ENCODE data around the gene RGMA. TPM values are rescaled to one million over a fixed set of nuclear protein-coding genes. Genes with fewer than 3 reads are reported as not detected.

Gene RGMA
- total and polyA plus RNA-seq, 10 of the 15 experiments (the other 5 are each of a cell fraction or from before 2014, with no cell fraction given) = not detected

DNA sequence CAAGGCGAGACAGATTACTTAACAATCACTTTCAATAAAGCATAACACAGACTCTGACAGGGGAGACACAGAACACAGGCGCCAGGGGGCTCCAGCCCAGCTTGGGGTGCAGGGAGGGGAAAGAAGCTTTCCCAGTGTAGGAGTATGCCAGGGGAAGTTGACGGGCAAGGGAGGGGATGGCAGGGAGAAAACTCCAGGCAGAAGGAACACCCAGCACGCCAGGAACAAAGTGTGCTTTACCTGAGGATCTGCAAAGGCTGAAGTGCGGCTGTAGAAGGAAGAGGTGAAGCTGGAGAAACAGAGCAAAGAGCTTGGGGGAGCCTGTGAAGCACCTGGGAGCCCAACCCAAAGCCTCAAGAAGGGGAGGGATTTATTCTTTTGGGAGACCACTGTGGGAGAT, 12.1 kb downstream of the RGMA start:
- CTCF ChIA-PET = interaction anchor here (0.7 to 4.1 kb wide), 3 partner anchors 11 to 905 kb away, joined by 3 to 19 read pairs (median 4); no protein-coding TSS in a partner anchor
- in situ Hi-C loops (cut with MboI) (no loop called here), intact Hi-C loops (cut with micrococcal nuclease; ENCODE audit: unreplicated experiment) (no loop called here)
- Histone ChIP-seq H3K36me3 (ENCODE audit: control insufficient read depth in 2 of 2, insufficient read depth in 2 of 2, low read length in 1 of 2) (no peaks in the 10 kb centered on the region), H3K27ac (ENCODE audit: control insufficient read depth, insufficient read depth) (no peak overlapping the region), H3K9me3 (replicated peaks; ENCODE audit: control insufficient read depth, insufficient read depth, low read length) (no peaks in the 10 kb centered on the region), H3K27me3 (replicated peaks in 1 of 2; ENCODE audit: control insufficient read depth in 2 of 2, insufficient read depth in 2 of 2, low read length in 1 of 2) (peaks cover 8 to 18% of the 10 kb centered on the region in 2 experiments), H3K79me2 (ENCODE audit: control insufficient read depth, insufficient read depth, low read length) (no peaks in the 10 kb centered on the region), H3K4me2 (ENCODE audit: control insufficient read depth, insufficient read depth) (no peak overlapping the region), H3K4me1 (ENCODE audit: control insufficient read depth, insufficient read depth, low read length) (no peaks in the 10 kb centered on the region), H4K20me1 (ENCODE audit: control insufficient read depth, insufficient read depth) (no peaks in the 10 kb centered on the region), H3K4me3 (no peak overlapping the region), H3K9ac (ENCODE audit: control insufficient read depth, insufficient read depth, low read length) (no peak overlapping the region), H2AFZ (ENCODE audit: control insufficient read depth, low read depth, low read length) (no peak overlapping the region)
- POLR2A ChIA-PET = no interaction called here
- FAIRE-seq (no peak), DNase-seq (ENCODE audit: low read depth, low spot score) (no peak), ATAC-seq (no peak)
- WGBS (ENCODE audit: insufficient coverage, insufficient replicate concordance, low lambda C conversion rate, missing lambda C conversion rate) = 16% methylated on average over 5 of the region's 5 CpGs
- RAD21 ChIA-PET (ENCODE audit: unreplicated experiment) = no interaction called here
- no TSS peak for BruUV-seq (replicated peaks)
- SMC1A ChIA-PET (ENCODE audit: uncharacterized antibody, unreplicated experiment) = interaction anchor here (0.6 to 1.4 kb wide), 3 partner anchors 11 to 1043 kb away, joined by 3 read pairs; no protein-coding TSS in a partner anchor
- TF ChIP-seq RELA (IDR thresholded peaks at IDR 0.05; ENCODE audit: borderline replicate concordance, partially characterized antibody) (no peak), CREB1 (IDR thresholded peaks at IDR 0.05; ENCODE audit: low read depth) (no peak), HCFC1 (IDR thresholded peaks at IDR 0.05; ENCODE audit: low read length) (no peak), ASH2L (IDR thresholded peaks at IDR 0.05; ENCODE audit: borderline replicate concordance, low read depth) (no peak), CBX5 (IDR thresholded peaks at IDR 0.05; ENCODE audit: low read depth) (no peak), FOS (IDR thresholded peaks at IDR 0.05; ENCODE audit: borderline replicate concordance, extremely low read depth, insufficient read length) (no peak), RAD21 (IDR thresholded peaks at IDR 0.05; ENCODE audit: insufficient read depth, low read depth, low read length) (no peak), BHLHE40 (IDR thresholded peaks at IDR 0.05; ENCODE audit: borderline replicate concordance in 1 of 2, low read depth in 2 of 2, low read length in 1 of 2) (no peak), FOXM1 (IDR thresholded peaks at IDR 0.05; ENCODE audit: low read depth, low read length) (no peak), NFIC (IDR thresholded peaks at IDR 0.05; ENCODE audit: low read depth, low read length) (no peak), ZNF384 (IDR thresholded peaks at IDR 0.05; ENCODE audit: borderline replicate concordance, low read depth, low read length) (no peak), SMARCA5 (IDR thresholded peaks at IDR 0.05) (no peak)
- TF ChIP-seq, protein P1, sequence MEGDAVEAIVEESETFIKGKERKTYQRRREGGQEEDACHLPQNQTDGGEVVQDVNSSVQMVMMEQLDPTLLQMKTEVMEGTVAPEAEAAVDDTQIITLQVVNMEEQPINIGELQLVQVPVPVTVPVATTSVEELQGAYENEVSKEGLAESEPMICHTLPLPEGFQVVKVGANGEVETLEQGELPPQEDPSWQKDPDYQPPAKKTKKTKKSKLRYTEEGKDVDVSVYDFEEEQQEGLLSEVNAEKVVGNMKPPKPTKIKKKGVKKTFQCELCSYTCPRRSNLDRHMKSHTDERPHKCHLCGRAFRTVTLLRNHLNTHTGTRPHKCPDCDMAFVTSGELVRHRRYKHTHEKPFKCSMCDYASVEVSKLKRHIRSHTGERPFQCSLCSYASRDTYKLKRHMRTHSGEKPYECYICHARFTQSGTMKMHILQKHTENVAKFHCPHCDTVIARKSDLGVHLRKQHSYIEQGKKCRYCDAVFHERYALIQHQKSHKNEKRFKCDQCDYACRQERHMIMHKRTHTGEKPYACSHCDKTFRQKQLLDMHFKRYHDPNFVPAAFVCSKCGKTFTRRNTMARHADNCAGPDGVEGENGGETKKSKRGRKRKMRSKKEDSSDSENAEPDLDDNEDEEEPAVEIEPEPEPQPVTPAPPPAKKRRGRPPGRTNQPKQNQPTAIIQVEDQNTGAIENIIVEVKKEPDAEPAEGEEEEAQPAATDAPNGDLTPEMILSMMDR (IDR thresholded peaks at IDR 0.05 in 2 of 3, conservative IDR thresholded peaks at IDR 0.05 in 1 of 3; ENCODE audit: control insufficient read depth in 2 of 3, extremely low read depth in 1 of 3, insufficient read depth in 1 of 3, low read depth in 3 of 3, low read length in 3 of 3) = no peak
- TF ChIP-seq, protein P2, sequence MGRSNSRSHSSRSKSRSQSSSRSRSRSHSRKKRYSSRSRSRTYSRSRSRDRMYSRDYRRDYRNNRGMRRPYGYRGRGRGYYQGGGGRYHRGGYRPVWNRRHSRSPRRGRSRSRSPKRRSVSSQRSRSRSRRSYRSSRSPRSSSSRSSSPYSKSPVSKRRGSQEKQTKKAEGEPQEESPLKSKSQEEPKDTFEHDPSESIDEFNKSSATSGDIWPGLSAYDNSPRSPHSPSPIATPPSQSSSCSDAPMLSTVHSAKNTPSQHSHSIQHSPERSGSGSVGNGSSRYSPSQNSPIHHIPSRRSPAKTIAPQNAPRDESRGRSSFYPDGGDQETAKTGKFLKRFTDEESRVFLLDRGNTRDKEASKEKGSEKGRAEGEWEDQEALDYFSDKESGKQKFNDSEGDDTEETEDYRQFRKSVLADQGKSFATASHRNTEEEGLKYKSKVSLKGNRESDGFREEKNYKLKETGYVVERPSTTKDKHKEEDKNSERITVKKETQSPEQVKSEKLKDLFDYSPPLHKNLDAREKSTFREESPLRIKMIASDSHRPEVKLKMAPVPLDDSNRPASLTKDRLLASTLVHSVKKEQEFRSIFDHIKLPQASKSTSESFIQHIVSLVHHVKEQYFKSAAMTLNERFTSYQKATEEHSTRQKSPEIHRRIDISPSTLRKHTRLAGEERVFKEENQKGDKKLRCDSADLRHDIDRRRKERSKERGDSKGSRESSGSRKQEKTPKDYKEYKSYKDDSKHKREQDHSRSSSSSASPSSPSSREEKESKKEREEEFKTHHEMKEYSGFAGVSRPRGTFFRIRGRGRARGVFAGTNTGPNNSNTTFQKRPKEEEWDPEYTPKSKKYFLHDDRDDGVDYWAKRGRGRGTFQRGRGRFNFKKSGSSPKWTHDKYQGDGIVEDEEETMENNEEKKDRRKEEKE (IDR thresholded peaks at IDR 0.05) = no peak

Measured in GM12878 (cell line).